HG02588 (cell line): ENCODE measurements around the gene RNF223.
"Not testable (repeated sequence)": the region's sequence is repeated elsewhere in the genome, so short reads cannot be mapped to it uniquely, and the experiment has no call there.

Experiments used
- ATAC-seq: cut with Tn5 transposase; IDR thresholded peaks from one replicate; pipeline ENCODE4 v1.9.1; 2021; ENCODE audit warnings: mild to moderate bottlenecking, moderate library complexity; ENCODE audit not compliant: unreplicated experiment

RNF223 gene

DNA sequence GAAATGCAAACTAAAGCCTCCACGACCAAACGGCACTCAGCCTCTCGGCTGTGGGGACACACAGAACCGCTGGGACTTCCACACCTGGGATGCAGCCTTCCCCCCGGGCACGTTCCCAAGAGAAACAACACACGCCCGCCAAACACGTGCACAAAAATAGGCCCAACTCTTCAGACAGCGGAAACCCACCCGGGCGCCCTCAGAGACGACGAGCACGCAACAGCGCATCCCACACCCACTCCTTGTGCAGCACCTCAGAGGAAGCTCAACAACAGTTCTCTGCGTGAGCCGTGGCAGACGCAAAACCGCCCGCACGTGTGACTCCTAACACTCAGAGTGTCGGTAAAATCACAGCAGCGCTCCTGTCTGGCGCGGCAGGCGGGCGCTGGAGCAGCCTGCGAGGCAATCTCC, 36.5 kb upstream of the RNF223 start:
- no peak for ATAC-seq

DNA sequence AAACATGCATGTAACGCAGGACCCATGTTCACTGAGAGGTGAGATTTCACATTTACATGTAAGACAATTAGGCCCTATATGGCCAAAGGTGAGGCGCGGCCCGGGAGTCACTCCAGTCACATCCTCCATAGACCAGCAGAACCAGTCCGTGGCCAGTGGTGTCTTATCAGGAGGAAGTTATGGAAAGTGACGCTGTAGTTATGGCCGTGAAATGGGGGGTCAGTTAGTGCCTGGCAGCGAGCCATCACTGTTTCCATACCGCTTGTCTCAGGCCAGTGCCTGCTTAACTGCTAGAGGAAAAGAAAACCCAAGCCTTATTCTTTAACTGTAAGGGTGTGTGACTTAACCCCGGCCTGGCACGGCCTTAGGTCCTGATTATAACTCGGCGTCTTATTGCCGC, 35.6 kb upstream of the RNF223 start:
- no peak for ATAC-seq

DNA sequence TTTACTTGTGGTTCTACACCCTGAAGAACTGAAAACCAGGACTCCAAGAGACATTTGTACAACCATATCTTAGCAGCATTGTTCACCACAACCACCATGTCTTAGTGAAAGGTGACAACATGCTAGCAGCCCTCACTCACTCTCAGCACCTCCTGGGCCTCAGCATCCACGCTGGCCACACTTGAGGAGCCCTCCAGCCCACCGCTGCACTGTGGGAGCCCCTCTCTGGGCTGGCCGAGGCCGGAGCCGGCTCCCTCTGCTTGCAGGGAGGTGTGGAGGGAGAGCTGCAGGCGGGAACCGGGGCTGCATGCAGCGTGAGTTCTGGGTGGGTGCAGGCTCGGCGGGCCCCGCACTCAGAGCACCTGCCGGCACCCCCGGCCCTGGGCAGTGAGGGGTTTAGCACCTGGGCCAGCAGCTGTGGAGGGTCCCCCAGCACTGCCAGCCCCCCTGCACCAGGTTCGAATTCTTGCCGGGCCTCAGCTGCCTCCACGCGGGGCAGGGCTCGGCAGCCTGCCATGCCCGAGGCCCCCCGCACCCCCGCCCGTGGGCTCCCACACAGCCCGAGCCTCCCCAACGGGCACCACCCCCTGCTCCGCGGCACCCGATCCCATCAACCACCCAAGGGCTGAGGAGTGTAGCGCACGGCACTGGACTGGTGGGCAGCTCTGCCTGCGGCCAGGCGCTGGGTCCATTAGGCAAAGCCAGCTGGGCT, 32.6 kb upstream of the RNF223 start:
- ATAC-seq: no peak

DNA sequence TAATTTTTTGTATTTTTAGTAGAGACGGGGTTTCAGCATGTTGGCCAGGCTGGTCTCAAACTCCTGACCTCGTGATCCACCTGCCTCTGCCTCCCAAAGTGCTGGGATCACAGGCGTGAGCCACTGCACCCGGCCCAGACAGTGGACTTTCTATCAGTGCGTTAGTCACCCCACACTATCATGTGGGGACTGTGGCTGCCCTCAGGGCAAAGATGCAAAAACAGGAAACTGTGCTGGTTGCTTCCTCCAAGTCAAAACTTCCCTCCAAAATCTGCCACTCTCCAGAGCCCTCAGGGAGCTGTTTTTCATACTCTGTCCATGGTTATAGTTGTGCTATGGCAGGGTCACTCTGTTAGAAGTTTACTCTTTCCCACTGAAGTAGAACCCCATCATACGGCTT, 30.0 kb upstream of the RNF223 start:
- ATAC-seq: not testable (repeated sequence)

DNA sequence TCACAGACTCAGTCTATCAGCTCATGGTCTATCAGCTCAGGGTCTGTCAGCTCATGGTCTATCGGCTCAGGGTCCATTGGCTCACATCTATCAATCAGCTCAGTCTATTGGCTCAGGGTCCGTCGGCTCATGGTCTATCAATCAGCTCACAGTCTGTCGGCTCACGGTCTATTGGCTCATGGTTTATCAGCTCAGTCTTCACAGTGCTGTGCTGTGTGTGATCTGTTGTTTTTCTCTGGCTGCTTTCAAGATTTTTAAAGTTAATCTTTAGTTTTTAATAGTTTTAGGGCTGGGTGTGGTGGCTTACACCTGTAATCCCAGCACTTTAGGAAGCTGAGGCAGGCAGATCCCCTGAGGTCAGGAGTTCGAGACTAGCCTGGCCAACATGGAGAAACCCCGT, 27.4 kb upstream of the RNF223 start:
- no peak for ATAC-seq

DNA sequence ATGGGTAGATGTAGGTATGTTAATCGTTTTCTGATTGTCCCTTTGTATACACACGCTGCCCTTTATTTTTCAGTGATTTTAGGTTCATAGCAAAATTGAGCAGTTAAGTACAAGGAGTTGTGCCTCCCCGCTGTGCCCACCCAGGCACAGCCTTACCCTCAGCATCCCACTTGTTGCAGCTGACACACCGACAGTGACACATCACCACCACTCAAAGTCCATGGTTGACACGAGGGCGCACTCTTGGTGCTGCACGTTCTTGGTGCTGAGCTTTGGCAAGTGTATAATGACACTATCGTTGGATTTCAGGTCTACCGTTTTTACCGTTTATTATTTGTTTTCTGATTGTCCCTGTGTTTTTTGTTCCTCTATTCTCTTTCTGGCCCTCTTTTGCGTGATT, 26.2 kb upstream of the RNF223 start:
- ATAC-seq: no peak

DNA sequence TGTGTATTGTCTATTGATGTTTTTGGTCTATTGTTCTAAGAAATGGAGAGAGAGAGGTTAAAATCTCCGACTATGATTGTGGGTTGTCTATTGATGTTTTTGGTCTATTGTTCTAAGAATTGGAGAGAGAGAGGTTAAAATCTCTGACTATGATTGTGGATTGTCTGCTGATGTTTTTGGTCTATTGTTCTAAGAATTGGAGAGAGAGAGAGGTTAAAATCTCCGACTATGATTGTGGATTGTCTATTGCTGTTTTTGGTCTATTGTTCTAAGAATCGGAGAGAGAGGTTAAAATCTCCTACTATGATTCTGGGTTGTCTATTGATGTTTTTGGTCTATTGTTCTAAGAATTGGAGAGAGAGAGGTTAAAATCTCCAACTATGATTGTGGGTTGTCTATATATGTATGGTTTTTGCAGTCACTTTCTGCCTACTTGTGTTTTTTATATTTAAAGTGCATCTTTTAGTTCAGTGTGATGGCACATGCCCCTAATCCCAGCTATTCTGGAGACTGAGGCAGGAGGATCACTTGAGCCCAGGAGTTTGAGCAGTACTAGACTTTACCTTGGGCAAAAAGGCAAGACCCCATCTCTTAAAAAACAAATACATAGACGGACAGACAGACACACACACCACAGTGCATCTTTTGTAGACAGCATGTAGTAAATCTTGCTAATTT, 25.5 kb upstream of the RNF223 start:
- no peak for ATAC-seq

DNA sequence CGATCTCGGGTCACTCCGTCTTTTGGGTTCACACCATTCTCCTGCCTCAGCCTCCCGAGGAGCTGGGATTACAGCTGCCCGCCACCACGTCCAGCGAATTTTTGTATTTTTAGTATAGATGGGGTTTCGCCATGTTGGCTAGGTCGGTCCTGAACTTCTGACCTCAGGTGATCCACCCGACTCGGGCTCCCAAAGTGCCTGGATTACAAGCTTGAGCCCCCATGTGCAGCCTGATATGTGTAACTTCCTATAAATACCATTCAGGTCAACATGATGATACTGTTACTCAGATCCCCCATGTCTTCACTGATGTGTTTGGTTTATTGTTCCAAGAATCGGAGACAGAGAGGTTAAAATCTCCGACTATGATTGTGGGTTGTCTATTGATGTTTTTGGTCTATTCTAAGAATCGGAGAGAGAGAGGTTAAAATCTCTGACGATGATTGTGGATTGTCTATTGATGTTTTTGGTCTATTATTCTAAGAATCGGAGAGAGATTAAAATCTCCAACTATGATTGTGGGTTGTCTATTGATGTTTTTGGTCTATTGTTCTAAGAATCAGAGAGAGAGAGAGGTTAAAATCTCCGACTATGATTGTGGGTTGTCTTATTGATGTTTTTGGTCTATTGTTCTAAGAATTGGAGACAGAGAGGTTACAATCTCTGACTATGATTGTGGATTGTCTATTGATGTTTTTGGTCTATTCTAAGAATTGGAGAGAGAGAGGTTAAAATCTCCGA, 24.7 kb upstream of the RNF223 start:
- ATAC-seq: no peak

DNA sequence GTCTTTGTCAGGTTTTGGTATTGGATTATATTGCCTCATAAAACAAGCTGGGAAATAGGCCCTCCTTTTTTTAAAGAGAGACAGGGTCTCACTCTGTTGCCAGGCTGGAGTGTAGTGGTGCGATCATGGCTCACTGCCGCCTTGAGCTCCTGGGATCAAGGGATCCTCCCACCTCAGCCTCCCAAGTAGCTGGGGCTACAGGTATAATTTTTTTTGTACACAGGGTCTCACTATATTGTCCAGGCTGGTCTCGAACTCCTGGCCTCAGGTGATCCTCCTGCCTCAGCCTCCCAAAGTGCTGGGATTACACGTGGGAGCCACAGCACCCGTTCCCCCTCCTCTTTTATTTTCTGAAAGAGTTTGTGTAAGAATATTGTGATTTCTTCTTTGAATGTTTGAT, 22.0 kb upstream of the RNF223 start:
- not testable (repeated sequence) for ATAC-seq

DNA sequence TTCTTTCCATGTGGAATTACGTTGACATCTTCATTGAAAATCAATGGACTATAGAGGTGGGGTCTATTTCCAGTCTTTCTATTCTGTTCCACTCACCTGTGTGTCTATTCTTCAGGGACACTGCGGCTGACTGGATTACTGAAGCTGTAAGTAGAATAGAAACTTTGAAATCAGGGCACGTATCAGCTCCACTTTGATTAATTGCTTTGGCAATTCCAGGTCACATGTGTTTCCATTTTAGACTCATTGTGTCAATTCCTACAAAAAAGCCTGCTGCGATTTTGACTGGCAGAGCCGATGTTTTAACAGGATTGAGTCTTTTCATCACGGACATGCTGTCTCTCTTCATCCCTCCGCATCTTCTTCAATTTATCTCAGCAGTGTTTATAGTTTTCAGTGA, 20.9 kb upstream of the RNF223 start:
- no peak for ATAC-seq

DNA sequence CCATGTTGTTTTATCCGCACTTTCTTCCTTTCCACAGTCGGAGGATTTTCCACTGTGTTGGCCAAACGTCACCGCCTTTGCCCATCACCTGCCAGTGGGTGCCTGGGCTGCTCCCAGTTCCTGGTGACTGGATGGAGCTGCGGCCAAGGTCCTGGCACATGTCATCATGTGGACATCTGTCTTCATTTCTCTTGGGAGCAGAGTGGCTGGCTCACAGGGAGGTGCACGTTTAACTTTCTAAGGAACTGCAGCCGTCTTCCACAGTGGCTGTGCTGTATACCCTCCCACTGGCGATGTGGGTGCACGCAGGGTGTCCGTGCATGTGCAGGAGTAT, 19.5 kb upstream of the RNF223 start:
- ATAC-seq: no peak

DNA sequence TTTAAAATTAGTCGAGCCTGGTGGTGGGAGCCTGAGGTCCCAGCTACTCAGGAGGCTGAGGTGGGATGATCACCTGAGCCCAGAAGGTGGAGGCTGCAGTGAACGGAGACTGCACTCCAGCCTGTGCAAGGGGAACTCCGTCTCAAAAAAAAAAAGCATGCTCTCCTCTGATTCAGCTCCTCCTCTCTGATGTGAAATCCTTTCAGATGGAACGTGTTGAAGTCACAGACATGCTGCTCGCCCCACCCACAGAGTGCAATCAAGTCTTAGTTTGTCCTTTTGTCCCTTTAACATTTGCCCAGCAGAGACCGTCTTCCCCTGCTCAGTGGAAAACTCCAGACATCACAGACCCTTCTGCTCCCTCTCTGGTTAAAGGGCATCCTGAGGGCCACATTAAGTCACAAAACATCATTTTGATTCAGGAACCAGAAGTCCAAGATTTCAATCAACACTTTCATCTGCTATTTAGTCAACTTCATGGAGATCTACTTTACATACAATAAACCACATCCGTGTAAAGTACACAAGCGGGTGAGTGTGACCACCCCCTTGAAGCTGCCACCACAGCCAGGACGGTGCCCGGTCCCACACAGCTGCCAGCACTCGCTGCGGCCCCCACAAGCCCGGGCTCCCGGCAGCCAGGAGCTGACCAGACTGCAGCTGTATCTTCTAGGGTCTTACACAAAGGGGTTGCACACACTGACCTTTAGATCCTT, 18.9 kb upstream of the RNF223 start:
- ATAC-seq: no peak

DNA sequence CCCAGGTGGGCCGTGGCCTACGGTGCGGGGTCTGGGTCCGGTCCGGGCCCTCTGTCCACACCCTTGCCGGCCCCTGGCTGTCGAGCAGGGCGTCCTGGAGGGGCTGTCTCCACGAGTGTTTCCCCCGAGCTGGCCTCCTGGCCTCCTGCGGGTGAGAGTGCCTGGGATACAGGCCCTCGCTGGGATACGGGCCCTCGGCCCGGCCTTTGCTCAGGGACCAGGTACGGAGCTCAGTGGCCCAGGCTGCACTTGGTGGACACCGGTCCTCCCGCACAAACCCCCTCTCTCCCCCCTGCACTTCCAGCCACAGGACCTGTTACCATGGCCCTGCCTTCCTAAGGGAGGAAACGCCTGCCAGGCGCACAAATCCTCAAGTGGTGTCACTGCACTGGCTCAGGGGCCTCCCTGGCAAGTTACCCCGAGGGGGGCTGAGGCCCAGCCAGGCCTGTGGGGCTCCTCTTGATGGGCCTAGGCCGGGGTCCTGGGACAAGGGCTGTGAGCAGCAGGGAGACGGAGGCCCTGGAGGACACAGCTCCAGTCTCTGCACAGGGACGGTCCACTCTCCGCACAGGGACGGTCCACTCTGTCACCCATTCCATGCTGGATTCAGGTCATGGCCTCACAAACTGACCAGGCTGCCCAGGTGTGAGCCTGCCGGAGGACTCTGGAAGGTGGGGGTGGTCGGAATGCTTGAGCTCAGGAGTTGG, 18.2 kb upstream of the RNF223 start:
- ATAC-seq: no peak

DNA sequence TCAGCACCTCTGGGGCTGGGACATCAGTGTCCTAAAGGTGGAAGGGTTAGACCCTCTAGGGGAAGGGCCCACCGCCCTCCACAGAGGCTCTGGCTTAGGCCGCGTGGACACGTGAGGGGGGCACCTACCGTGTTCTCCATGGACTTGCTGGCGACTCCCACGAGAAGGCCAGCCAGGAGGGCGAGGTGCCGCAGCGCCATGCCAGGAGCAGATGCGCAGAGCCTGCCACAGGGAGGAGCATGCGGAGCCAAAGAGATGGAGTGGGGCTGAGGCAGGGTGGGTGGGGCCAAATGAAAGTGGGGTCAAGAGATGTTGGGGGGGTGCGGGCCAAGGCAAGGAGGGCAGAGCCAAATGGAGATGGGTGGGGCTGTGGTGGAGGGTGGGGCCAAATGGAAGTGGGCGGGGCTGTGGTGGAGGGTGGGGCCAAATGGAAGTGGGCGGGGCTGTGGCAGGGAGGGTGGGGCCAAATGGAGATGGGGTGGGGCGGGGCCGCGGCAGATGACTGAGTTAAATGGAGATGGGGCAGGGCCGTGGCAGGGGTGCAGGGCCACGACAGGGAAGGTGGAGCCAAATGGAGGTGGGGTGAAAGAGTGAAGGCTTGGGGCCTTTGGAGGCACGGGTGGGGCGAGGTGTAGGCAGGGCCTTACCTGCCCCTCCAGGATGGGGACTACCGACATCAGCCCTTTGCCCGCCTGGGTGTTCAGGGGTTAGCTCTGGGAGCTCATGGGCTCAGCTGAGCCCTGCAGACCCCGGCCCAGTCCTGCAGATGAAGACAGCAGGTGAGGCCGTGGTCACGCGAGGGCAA, 17.4 kb upstream of the RNF223 start:
- ATAC-seq: no peak

DNA sequence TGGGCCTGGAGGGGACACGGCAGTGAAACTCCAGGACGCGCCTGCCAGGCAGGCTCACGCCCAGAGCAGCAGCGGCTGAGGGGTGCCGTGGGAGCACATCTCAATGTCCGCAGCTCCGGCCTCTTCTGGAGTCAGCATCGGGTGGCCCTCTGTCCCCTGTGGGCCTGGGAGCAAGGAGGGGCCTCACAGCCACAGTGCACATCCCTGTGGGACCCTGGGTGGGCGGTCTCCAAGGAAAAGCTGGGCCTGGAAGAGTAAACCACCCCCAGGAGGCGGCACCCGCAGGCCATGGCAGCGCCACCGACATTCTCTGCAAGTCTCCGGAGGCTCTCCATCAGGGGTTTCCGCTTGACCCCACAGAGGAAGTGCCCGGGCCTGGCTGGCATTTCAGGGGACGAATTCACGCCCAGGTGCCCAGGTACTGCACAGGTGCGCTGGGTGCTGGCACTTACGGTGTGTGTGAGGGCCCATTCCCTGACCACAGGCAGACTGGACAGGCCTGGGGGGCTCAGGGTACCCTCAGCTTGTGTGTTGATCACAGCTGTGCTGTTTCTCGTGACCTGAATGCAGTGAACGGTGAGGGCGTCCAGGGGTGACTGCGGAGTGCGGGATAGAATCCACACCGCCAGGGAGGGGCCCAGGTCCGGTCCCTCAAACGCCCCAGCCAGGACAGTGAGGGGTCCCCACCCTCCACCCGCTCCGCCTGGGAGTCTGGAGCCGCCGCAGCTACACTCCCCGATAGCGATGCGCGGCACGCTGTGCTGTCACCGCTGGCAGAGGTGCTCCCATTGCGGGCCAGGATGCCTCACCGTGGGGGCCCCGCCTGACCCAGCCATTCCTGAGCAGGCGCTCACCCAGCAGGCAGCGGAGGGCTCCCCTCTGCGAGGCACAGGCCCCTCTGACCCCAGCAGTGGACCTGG, 16.6 kb upstream of the RNF223 start:
- ATAC-seq: no peak

DNA sequence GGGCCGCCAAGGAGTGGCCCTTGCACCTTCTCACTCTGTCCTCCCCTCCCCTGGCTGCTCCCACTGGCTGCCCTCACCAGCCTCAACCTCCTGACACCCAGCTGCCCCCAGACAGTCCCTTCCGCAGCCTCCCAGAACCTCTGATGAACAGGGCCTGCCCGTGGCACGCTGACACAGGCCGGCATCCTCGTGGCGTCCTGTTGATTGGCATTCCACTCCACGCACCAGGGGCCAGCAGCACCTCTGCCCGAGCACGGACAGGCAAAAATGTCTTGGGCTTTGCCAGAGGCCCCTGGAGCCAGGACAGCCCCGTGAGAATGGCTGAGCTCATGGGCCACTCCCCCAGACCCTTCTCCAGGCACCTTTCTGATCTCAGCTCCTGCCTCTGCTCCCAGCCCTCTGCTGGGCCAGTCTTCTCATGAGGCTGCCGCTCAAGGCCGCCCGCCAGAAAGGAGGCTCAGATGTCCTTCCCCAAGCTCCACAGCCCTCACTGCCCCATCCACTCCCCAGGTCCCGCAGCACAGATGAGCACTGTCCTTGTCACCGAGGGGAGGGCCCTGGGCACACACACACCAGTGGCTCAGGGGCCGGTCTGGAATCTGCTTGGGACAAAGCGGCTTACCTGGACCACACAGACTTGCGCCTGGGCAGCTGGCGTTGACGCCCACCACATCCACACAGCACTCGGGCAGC, 15.8 kb upstream of the RNF223 start:
- ATAC-seq: no peak

DNA sequence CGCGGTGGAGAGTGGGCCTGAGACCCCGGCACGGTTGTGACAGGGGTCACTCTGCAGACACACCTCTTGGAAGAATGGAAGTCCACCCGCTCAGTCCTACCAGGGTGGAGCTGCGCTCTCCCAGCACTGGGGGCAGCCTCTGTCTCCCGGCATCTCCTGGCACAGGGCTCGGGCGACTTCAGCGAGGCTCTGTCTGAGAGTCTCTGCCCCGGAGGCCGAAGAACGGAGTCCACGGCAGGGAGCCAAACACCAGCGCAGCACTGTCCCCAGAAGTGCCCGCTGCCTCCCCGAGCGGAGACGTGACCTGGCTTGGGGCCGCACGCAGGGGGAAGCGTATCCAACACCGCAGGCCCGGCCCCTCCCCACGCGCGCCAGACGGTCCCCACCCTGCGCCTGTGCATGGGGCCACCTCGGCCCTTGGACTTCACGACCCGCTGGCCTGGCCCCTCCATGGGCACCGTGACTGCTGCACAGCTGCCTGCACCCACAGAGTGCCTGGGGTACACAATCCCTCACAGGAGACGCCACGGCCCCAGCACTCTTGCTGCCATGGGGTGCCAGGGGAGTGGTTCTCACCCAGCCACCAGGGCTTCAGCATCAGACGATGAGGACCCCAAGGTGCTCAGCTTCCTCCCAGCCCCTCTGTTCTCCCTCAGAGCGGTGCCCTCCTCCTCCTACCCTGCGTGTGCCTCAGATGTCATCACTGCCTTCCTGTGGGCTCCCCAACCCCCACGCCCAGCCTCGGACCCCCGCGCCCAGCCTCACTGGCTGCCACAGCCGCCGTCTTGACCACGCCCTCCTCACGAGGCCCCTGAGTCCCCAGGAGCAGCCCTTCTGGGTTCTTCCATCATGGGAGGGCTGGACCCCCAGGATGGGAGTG, 14.9 kb upstream of the RNF223 start:
- ATAC-seq: no peak
